AG04449 (cell line): Measurements from ENCODE around the gene CEMIP.

Source experiments
- CTCF ChIA-PET: fragments of 350-600 bp; formaldehyde crosslinking; extraction: SDS; loops from one replicate; lab custom pipeline; 2021; ENCODE audit warnings: antibody characterized with exemption; lab: Yijun Ruan, JAX
- POLR2A ChIA-PET: fragments of 400-600, 350-600 bp; formaldehyde crosslinking; extraction: SDS; loops from one replicate; lab custom pipeline; 2020; ENCODE audit warnings: antibody characterized with exemption, inconsistent platforms; lab: Yijun Ruan, JAX
- DNase-seq: peaks from one replicate; pipeline ENCODE4 v3.0.0-alpha.2; 2010; ENCODE audit warnings: low read depth, low spot score
- H3K4me3 ChIP-seq: 2 replicates; pipeline ENCODE4 v1.5.1; 2011; ENCODE audit warnings: low read depth, mild to moderate bottlenecking, control low read depth, low read length
- CTCF ChIP-seq: IDR thresholded peaks from one replicate; pipeline ENCODE4 v1.5.1; 2011; ENCODE audit warnings: mild to moderate bottlenecking, moderate library complexity, low read length, control low read depth, inconsistent platforms; ENCODE audit not compliant: insufficient read depth; ENCODE audit errors: missing control alignments

The CEMIP gene

GRCh38 chr15:80803580-80804525 lies 24.7 kb downstream of the CEMIP start:
- DNase-seq: no peak

GRCh38 chr15:80804970-80805495 lies 25.9 kb downstream of the CEMIP start:
- H3K4me3 ChIP-seq: no peak overlapping the region
- ChIA-PET POLR2A (no interaction called here), CTCF (interaction anchor here (1.1 to 2.1 kb wide), 4 partner anchors 12 to 165 kb away, joined by 3 to 10 read pairs (median 6); partner anchors contain the start of gene CEMIP)
- no peak for TF ChIP-seq CTCF
- DNase-seq: no peak

More at GRCh38 chr15:80803580-80804525, 24.7 kb downstream of the CEMIP start:
- no peak overlapping the region for H3K4me3 ChIP-seq
- ChIA-PET CTCF (interaction anchor here (1.0 to 1.9 kb wide), 5 partner anchors 9 to 321 kb away, joined by 3 to 6 read pairs (median 3); no protein-coding TSS in a partner anchor), POLR2A (interaction anchor here (0.6 to 1.2 kb wide), 2 partner anchors 12 to 25 kb away, joined by 3 read pairs; partner anchors contain the start of gene CEMIP)
- TF ChIP-seq CTCF: no peak

GRCh38 chr15:80811781-80812315 lies 32.7 kb downstream of the CEMIP start:
- TF ChIP-seq CTCF: no peak
- H3K4me3 ChIP-seq: no peak overlapping the region
- DNase-seq: no peak
- ChIA-PET CTCF (interaction anchor here (1.5 kb wide), 2 partner anchors 8 to 158 kb away, joined by 3 read pairs; no protein-coding TSS in a partner anchor), POLR2A (no interaction called here)

- TF ChIP-seq CTCF: no peak
- H3K4me3 ChIP-seq: no peak overlapping the region
- ChIA-PET POLR2A (no interaction called here), CTCF (no interaction called here)
- no peak for DNase-seq
These were observed 35.9 kb downstream of the CEMIP start for GRCh38 chr15:80815106-80815505.

GRCh38 chr15:80816049-80816653 lies 37.0 kb downstream of the CEMIP start:
- TF ChIP-seq CTCF: no peak
- CTCF ChIA-PET: interaction anchor here (0.8 kb wide), 1 partner anchor 29 kb away, joined by 4 read pairs; no protein-coding TSS in a partner anchor
- POLR2A ChIA-PET: interaction anchor here (0.6 kb wide), 1 partner anchor 12 kb away, joined by 3 read pairs; no protein-coding TSS in a partner anchor
- H3K4me3 ChIP-seq: no peak overlapping the region
- DNase-seq: no peak

GRCh38 chr15:80816936-80817335 lies 37.8 kb downstream of the CEMIP start:
- no peak for TF ChIP-seq CTCF
- H3K4me3 ChIP-seq: no peak overlapping the region
- ChIA-PET POLR2A (no interaction called here), CTCF (no interaction called here)
- DNase-seq: no peak
